HG03064 (cell line): ENCODE data around the gene TREM1.
"Not testable (repeated sequence)": the region's sequence is repeated elsewhere in the genome, so short reads cannot be mapped to it uniquely, and the experiment has no call there.

Experiments
- ATAC-seq: cut with Tn5 transposase; IDR thresholded peaks from one replicate; pipeline ENCODE4 v1.9.1; 2021; ENCODE audit warnings: low read depth; ENCODE audit not compliant: unreplicated experiment

TREM1 gene

GRCh38 chr6:41266541-41266940 is 19.9 kb downstream of the TREM1 start:
- ATAC-seq, result no peak

- ATAC-seq, result no peak
Measured at GRCh38 chr6:41263267-41263666, 23.2 kb downstream of the TREM1 start.

- ATAC-seq, result no peak
Measured at GRCh38 chr6:41262401-41262800, 24.1 kb downstream of the TREM1 start.

- ATAC-seq, result no peak
Measured at GRCh38 chr6:41258196-41258493, 28.3 kb downstream of the TREM1 start.

- no peak for ATAC-seq
Measured at GRCh38 chr6:41257369-41258195, 28.9 kb downstream of the TREM1 start.

- ATAC-seq, result peak; percentile 87
Measured at GRCh38 chr6:41256383-41256782, 30.1 kb downstream of the TREM1 start.

- ATAC-seq, result no peak
Measured at GRCh38 chr6:41255638-41256246, 30.7 kb downstream of the TREM1 start.

- ATAC-seq, result no peak
Measured at GRCh38 chr6:41255110-41255509, 31.4 kb downstream of the TREM1 start.

- ATAC-seq, result no peak
Measured at GRCh38 chr6:41252401-41253169, 33.9 kb downstream of the TREM1 start.

GRCh38 chr6:41247882-41248705 is 38.4 kb downstream of the TREM1 start:
- no peak for ATAC-seq

GRCh38 chr6:41247288-41247865 is 39.1 kb downstream of the TREM1 start:
- no peak for ATAC-seq

GRCh38 chr6:41246529-41246928 is 40.0 kb downstream of the TREM1 start:
- ATAC-seq, result not testable (repeated sequence)

- ATAC-seq, result no peak
Measured at GRCh38 chr6:41239467-41240159, 46.9 kb downstream of the TREM1 start.

- no peak for ATAC-seq
Measured at GRCh38 chr6:41237128-41237527, 49.4 kb downstream of the TREM1 start.

GRCh38 chr6:41236276-41236675 is 50.2 kb downstream of the TREM1 start:
- ATAC-seq, result no peak

GRCh38 chr6:41232667-41233066 is 53.8 kb downstream of the TREM1 start:
- no peak for ATAC-seq

GRCh38 chr6:41231246-41231645 is 55.2 kb downstream of the TREM1 start:
- ATAC-seq, result no peak

- ATAC-seq, result no peak
Measured at GRCh38 chr6:41229721-41230120, 56.8 kb downstream of the TREM1 start.

- ATAC-seq, result no peak
Measured at GRCh38 chr6:41228616-41229015, 57.9 kb downstream of the TREM1 start.

GRCh38 chr6:41228096-41228495 is 58.4 kb downstream of the TREM1 start, which contains the start of gene TREML4:
Gene TREML4 (plus strand): TSS chr6:41228349. CDS start chr6:41228428, 79 bp downstream.
- no peak for ATAC-seq
